HL-60 (cell line): ENCODE measurements around the gene SCD.

Experiments
- DNase-seq, 2 experiments: peaks; one replicate each; pipeline ENCODE4 v3.0.0-alpha.2; 2010 to 2020; ENCODE audit warnings: low read depth in 1 of 2, low spot score in 1 of 2
- H3K27ac ChIP-seq: fragments of 250-450 bp; sonication (Bioruptor Pico); replicated peaks from 2 replicates; pipeline ENCODE4 v1.5.1; 2020; ENCODE audit warnings: mild to moderate bottlenecking, moderate library complexity
- H3K27me3 ChIP-seq: fragments of 250-450 bp; sonication (Bioruptor Pico); 2 replicates; pipeline ENCODE4 v1.5.1; 2021; ENCODE audit warnings: mild to moderate bottlenecking, moderate library complexity; ENCODE audit not compliant: insufficient read depth, poor library complexity, severe bottlenecking
- H3K4me3 ChIP-seq: replicated peaks from 2 replicates; pipeline ENCODE4 v1.5.1; 2011; ENCODE audit warnings: mild to moderate bottlenecking, control low read depth, low read length; ENCODE audit not compliant: insufficient read depth
- CTCF ChIP-seq: IDR thresholded peaks from one replicate; pipeline ENCODE4 v1.5.1; 2011; ENCODE audit warnings: low read length, control low read depth, inconsistent platforms; ENCODE audit not compliant: insufficient read depth
- GABPA ChIP-seq: IDR thresholded peaks from 2 replicates; pipeline ENCODE4 v1.6.1; 2012; ENCODE audit warnings: low read depth
- POLR2AphosphoS5 ChIP-seq: IDR thresholded peaks from 2 replicates; pipeline ENCODE4 v1.6.1; 2012; ENCODE audit warnings: low read depth
- REST ChIP-seq: IDR thresholded peaks from 2 replicates; pipeline ENCODE4 v1.6.1; 2012; ENCODE audit warnings: low read depth; ENCODE audit not compliant: insufficient replicate concordance
- SPI1 ChIP-seq: IDR thresholded peaks from 2 replicates; pipeline ENCODE4 v1.6.1; 2012; ENCODE audit warnings: low read depth, mild to moderate bottlenecking, borderline replicate concordance

SCD gene

GRCh38 chr10:100304414-100304813, 42.6 kb upstream of the SCD start:
- no peak for TF ChIP-seq POLR2AphosphoS5
- TF ChIP-seq CTCF: no peak
- TF ChIP-seq GABPA: no peak
- TF ChIP-seq REST: no peak
- TF ChIP-seq SPI1: no peak
- Histone ChIP-seq H3K27ac (no peak overlapping the region), H3K4me3 (no peak overlapping the region), H3K27me3 (peaks cover 3% of the 10 kb centered on the region)
- no peak for DNase-seq

GRCh38 chr10:100306861-100307260, 40.2 kb upstream of the SCD start:
- TF ChIP-seq POLR2AphosphoS5: no peak
- no peak for TF ChIP-seq GABPA
- TF ChIP-seq CTCF: no peak
- TF ChIP-seq SPI1: no peak
- no peak for TF ChIP-seq REST
- DNase-seq: no peak
- no peak overlapping the region for H3K27ac ChIP-seq
- H3K27me3 ChIP-seq: peaks cover 3% of the 10 kb centered on the region
- no peak overlapping the region for H3K4me3 ChIP-seq

GRCh38 chr10:100307684-100308083, 39.3 kb upstream of the SCD start:
- DNase-seq: no peak

More at GRCh38 chr10:100307684-100308083, 39.3 kb upstream of the SCD start:
- peaks cover 3% of the 10 kb centered on the region for H3K27me3 ChIP-seq
- H3K4me3 ChIP-seq: no peak overlapping the region
- H3K27ac ChIP-seq: no peak overlapping the region
- TF ChIP-seq CTCF (no peak), POLR2AphosphoS5 (no peak), GABPA (no peak), SPI1 (no peak), REST (no peak)
